ENCODE measurements around the gene RAB11FIP5. TPM values are rescaled to one million over a fixed set of nuclear protein-coding genes. Genes with fewer than 3 reads are reported as not detected.
"Not testable (repeated sequence)": the region's sequence is repeated elsewhere in the genome, so short reads cannot be mapped to it uniquely, and the experiment has no call there.

RAB11FIP5 gene
- total RNA-seq, 1 donor from 2014 or later: 27.7 TPM

- no peak overlapping the region for H3K4me3 ChIP-seq (ENCODE audit: low read depth, low read length)
- no peak for TF ChIP-seq CTCF (conservative IDR thresholded peaks at IDR 0.05; ENCODE audit: low read depth, low read length)
- no peak for DNase-seq (ENCODE audit: low read depth)
Observed at GRCh38 chr2:73133566-73134197, 20.9 kb upstream of the RAB11FIP5 start.

- no peak for TF ChIP-seq CTCF (conservative IDR thresholded peaks at IDR 0.05; ENCODE audit: low read depth, low read length)
- no peak overlapping the region for H3K4me3 ChIP-seq (ENCODE audit: low read depth, low read length)
- no peak for DNase-seq (ENCODE audit: low read depth)
Observed at GRCh38 chr2:73131807-73132206, 19.1 kb upstream of the RAB11FIP5 start.

GRCh38 chr2:73130790-73131189, 18.0 kb upstream of the RAB11FIP5 start:
- H3K4me3 ChIP-seq (ENCODE audit: low read depth, low read length): no peak overlapping the region
- no peak for DNase-seq (ENCODE audit: low read depth)
- no peak for TF ChIP-seq CTCF (conservative IDR thresholded peaks at IDR 0.05; ENCODE audit: low read depth, low read length)

GRCh38 chr2:73128841-73129535, 16.2 kb upstream of the RAB11FIP5 start:
- TF ChIP-seq CTCF (conservative IDR thresholded peaks at IDR 0.05; ENCODE audit: low read depth, low read length): no peak

GRCh38 chr2:73122536-73122935, 9.8 kb upstream of the RAB11FIP5 start:
- H3K4me3 ChIP-seq (ENCODE audit: low read depth, low read length): no peak overlapping the region
- no peak for TF ChIP-seq CTCF (conservative IDR thresholded peaks at IDR 0.05; ENCODE audit: low read depth, low read length)
- no peak for DNase-seq (ENCODE audit: low read depth)

More at GRCh38 chr2:73128841-73129535, 16.2 kb upstream of the RAB11FIP5 start:
- no peak for DNase-seq (ENCODE audit: low read depth)
- no peak overlapping the region for H3K4me3 ChIP-seq (ENCODE audit: low read depth, low read length)

GRCh38 chr2:73119611-73120239, 7.0 kb upstream of the RAB11FIP5 start:
- not testable (repeated sequence) for DNase-seq (ENCODE audit: low read depth)

GRCh38 chr2:73117441-73117840, 4.7 kb upstream of the RAB11FIP5 start:
- no peak for DNase-seq (ENCODE audit: low read depth)
- no peak overlapping the region for H3K4me3 ChIP-seq (ENCODE audit: low read depth, low read length)
- no peak for TF ChIP-seq CTCF (conservative IDR thresholded peaks at IDR 0.05; ENCODE audit: low read depth, low read length)

More at GRCh38 chr2:73119611-73120239, 7.0 kb upstream of the RAB11FIP5 start:
- not testable (repeated sequence) for H3K4me3 ChIP-seq (ENCODE audit: low read depth, low read length)
